HepG2 (cell line): Measurements from ENCODE around the gene DDOST. TPM values are rescaled to one million over a fixed set of nuclear protein-coding genes. Genes with fewer than 3 reads are reported as not detected.
A peak's percentile ranks its signal among the peaks of the same experiment; 100 is the strongest.

Source experiments
- AFF4 ChIP-seq: sonication (generic); formaldehyde crosslinking; IDR thresholded peaks from 2 replicates; pipeline ENCODE4 v1.4.0; 2020; ENCODE audit warnings: missing genetic modification reagents
- AKNA ChIP-seq: sonication (generic); formaldehyde crosslinking; IDR thresholded peaks from 2 replicates; pipeline ENCODE4 v1.4.0; 2020; ENCODE audit warnings: missing genetic modification reagents, borderline replicate concordance
- BORCS8-MEF2B ChIP-seq: sonication (generic); formaldehyde crosslinking; IDR thresholded peaks from 2 replicates; pipeline ENCODE4 v1.8.0; 2022; ENCODE audit warnings: mild to moderate bottlenecking, missing genetic modification reagents
- CBX1 ChIP-seq: IDR thresholded peaks from one replicate; pipeline ENCODE4 v1.6.1; 2016; ENCODE audit warnings: antibody characterized with exemption, low read depth
- CBX2 ChIP-seq, 2 experiments: fragments of 200-600 bp in 1 of 2; sonication (generic); formaldehyde crosslinking in 1 of 2; IDR thresholded peaks; 2 replicates each; pipeline versions ENCODE4 v1.7.0 to v1.8.1; 2018 to 2022; ENCODE audit warnings: low read depth in 2 of 2, low read length in 1 of 2, mild to moderate bottlenecking in 1 of 2, missing genetic modification reagents in 1 of 2
- CEBPB ChIP-seq: IDR thresholded peaks from 2 replicates; pipeline ENCODE4 v1.6.1; 2011; ENCODE audit warnings: low read depth, low read length, improper control_type of control experiment, borderline replicate concordance
- CTCF ChIP-seq: sonication (generic); formaldehyde crosslinking; IDR thresholded peaks from 2 replicates; pipeline ENCODE4 v1.5.0; 2020; ENCODE audit warnings: mild to moderate bottlenecking, missing genetic modification reagents, moderate library complexity
- HNRNPH1 ChIP-seq: fragments of 200-400 bp; formaldehyde crosslinking; optimal IDR thresholded peaks from 2 replicates; pipeline ENCODE3; 2017; ENCODE audit warnings: mild to moderate bottlenecking, low read depth, low read length
- ISX ChIP-seq: sonication (generic); formaldehyde crosslinking; conservative IDR thresholded peaks from 2 replicates; pipeline ENCODE4 v1.5.0; 2020; ENCODE audit warnings: missing genetic modification reagents
- KLF11 ChIP-seq: IDR thresholded peaks from 2 replicates; pipeline ENCODE4 v1.6.1; 2016; ENCODE audit warnings: missing compliant biosample characterization
- STAT5B ChIP-seq: sonication (generic); formaldehyde crosslinking; IDR thresholded peaks from 2 replicates; pipeline ENCODE4 v1.4.0; 2020; ENCODE audit warnings: missing genetic modification reagents
- TEF ChIP-seq: sonication (generic); formaldehyde crosslinking; IDR thresholded peaks from 2 replicates; pipeline ENCODE4 v1.5.0; 2020; ENCODE audit warnings: missing genetic modification reagents
- ZFP82 ChIP-seq: sonication (generic); formaldehyde crosslinking; IDR thresholded peaks from 2 replicates; pipeline ENCODE4 v1.5.1; 2020; ENCODE audit warnings: mild to moderate bottlenecking, missing genetic modification reagents, borderline replicate concordance
- ZHX1 ChIP-seq: sonication (generic); formaldehyde crosslinking; IDR thresholded peaks from 2 replicates; pipeline ENCODE4 v1.8.1; 2022; ENCODE audit warnings: low read depth, mild to moderate bottlenecking, missing genetic modification reagents
- ZNF3 ChIP-seq: IDR thresholded peaks from 2 replicates; pipeline ENCODE4 v1.7.0; 2017; ENCODE audit warnings: inconsistent platforms
- ZNF510 ChIP-seq: sonication (generic); formaldehyde crosslinking; IDR thresholded peaks from 2 replicates; pipeline ENCODE4 v1.4.0; 2020; ENCODE audit warnings: low read depth, mild to moderate bottlenecking, missing genetic modification reagents
- polyA plus RNA-seq, 8 experiments: library from polyadenylated mRNA; depleted of rRNA in 3 of 8; stranded (reverse) in 7 of 8; unstranded in 1 of 8; fragments of >200 nt; fragmentation: Illumina TruSeq in 4 of 8; extraction: Trizol in 4 of 8; gene quantifications; 2 replicates each; pipeline versions ENCODE4 v1.2.1 to v1.2.3, GENCODE V29; 2011 to 2016; ENCODE audit warnings: low read depth in 4 of 8, missing spikeins in 1 of 8, mixed read lengths in 1 of 8; ENCODE audit not compliant: insufficient read depth in 1 of 8
- total RNA-seq, 5 experiments: library from RNA; depleted of rRNA; stranded (reverse); fragments of >200 nt; fragmentation: Illumina TruSeq; extraction: Trizol; gene quantifications; 2 replicates each; pipeline ENCODE4 v1.2.3, GENCODE V29; 2016; ENCODE audit warnings: low read depth in 1 of 5

DDOST gene
- total and polyA plus RNA-seq, 2 of the 13 experiments (the other 11 are each of a cell fraction or from before 2014, with no cell fraction given), result 335 to 494 TPM

- no peak for TF ChIP-seq AFF4 (CRISPR knock-in tag)
- no peak for TF ChIP-seq ZNF3 (CRISPR knock-in tag)
- no peak for TF ChIP-seq HNRNPH1
- TF ChIP-seq BORCS8-MEF2B, result no peak
- no peak for TF ChIP-seq TEF (CRISPR knock-in tag)
- no peak for TF ChIP-seq ZFP82 (CRISPR knock-in tag)
- no peak for TF ChIP-seq CBX2 (IDR thresholded peaks at IDR 0.05; ENCODE audit: low read depth, low read length)
- no peak for TF ChIP-seq CBX2 (CRISPR knock-in tag; IDR thresholded peaks at IDR 0.05; ENCODE audit: low read depth)
- TF ChIP-seq CEBPB, result peak; percentile 62; the same call in 1 of the 2 replicates
- no peak for TF ChIP-seq ZHX1
- TF ChIP-seq STAT5B (CRISPR knock-in tag), result no peak
- no peak for TF ChIP-seq CBX1
- TF ChIP-seq AKNA (CRISPR knock-in tag), result no peak
- no peak for TF ChIP-seq KLF11 (CRISPR knock-in tag)
- no peak for TF ChIP-seq ZNF510 (CRISPR knock-in tag)
- peak; percentile 24; the same call in 1 of the 2 replicates for TF ChIP-seq CTCF (CRISPR knock-in tag)
- TF ChIP-seq ISX (CRISPR knock-in tag), result no peak
Measured at GRCh38 chr1:20706841-20707240, 45.7 kb upstream of the DDOST start (continued).
